Endometrial microvascular endothelial cells (primary cell): ENCODE data around the gene SSH2. TPM values are rescaled to one million over a fixed set of nuclear protein-coding genes. Genes with fewer than 3 reads are reported as not detected.

Experiments
- in situ Hi-C: cut with HindIII; loops from 2 replicates; pipeline ENCODE4 v1.10.0; 2017; ENCODE audit warnings: low sequenced_read_pairs, low pct_unique_long_range_greater_than_20kb; ENCODE audit errors: inconsistent ontology term
- total RNA-seq: library from RNA; depleted of rRNA; stranded (reverse); fragments of >200 nt; gene quantifications from one replicate; pipeline ENCODE4 v1.2.3, GENCODE V29; 2015; ENCODE audit errors: inconsistent ontology term

The SSH2 gene
- total RNA-seq, 1 donor from 2014 or later: 32.8 TPM

DNA sequence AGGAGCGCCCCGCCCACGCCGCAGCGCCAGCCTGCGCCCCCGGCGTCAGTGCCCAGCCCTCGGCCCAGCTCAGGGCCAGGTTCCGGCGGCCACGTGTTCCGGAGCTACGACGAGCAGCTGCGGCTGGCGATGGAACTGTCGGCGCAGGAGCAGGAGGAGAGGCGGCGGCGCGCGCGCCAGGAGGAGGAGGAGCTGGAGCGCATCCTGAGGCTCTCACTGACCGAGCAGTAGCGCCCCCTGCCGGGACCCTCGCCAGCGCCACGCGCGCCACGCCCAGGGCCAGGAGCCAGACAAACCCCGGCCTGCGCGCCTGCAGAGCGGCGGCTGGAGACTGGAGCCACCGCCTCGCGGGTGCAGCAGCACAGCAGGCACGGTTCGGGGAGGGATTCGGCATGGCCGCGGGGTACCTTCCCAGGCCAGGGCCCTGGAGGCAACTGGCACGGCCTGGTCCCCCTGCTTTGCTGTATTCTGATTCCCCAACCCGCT lies 316.6 kb downstream of the SSH2 start:
- in situ Hi-C loops: no loop called here

DNA sequence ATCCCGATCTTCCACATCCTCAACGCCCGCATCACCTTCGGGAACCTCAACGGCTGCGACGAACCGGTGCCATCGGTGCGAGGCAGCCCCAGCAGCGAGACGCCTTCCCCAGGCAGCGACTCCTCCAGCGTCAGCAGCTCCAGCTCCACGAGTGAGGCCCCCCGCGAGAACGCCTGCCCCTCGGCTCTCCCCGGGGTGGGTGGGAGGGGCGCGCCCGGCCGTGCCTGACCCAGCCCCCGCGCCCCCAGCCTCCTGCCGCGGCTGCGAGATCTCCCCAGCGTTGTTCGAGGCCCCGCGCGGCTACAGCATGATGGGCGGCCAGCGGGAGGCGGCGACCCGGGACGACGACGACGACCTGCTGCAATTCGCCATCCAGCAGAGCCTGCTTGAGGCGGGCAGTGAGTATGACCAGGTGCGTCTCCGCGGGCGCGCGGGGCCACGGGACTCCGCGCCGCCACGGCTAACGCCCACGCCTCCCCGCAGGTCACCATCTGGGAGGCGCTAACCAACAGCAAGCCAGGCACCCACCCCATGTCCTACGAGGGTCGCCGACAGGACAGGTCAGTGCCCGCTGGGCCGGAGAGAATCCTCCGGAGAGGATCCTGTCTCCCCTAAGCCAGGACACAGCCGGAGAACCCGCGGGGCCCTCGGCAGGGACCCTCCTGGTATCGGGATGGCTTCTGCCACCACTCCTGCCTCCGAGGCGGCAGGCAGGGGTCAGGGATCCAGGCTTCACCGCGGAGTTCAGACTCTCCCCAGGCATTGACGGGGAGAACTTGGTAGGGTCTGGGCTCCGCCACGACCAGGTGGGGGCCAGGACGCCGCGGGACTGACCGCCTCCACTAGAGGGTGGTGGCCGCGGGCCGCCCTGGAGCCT lies 317.4 kb downstream of the SSH2 start:
- in situ Hi-C loops: no loop called here

DNA sequence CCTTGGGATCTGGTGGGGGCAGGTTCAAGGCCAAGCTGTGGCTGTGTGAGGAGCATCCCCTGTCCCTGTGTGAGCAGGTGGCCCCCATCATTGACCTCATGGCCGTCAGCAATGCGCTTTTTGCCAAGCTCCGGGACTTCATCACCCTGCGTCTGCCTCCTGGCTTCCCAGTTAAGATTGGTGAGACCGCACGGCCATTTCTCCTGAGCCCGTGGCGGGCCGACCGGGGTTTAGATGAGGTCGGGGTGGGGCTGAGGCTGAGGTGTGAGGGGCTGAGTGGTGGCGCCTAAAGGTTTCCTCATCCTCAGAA lies 318.0 kb downstream of the SSH2 start:
- in situ Hi-C loops: no loop called here

DNA sequence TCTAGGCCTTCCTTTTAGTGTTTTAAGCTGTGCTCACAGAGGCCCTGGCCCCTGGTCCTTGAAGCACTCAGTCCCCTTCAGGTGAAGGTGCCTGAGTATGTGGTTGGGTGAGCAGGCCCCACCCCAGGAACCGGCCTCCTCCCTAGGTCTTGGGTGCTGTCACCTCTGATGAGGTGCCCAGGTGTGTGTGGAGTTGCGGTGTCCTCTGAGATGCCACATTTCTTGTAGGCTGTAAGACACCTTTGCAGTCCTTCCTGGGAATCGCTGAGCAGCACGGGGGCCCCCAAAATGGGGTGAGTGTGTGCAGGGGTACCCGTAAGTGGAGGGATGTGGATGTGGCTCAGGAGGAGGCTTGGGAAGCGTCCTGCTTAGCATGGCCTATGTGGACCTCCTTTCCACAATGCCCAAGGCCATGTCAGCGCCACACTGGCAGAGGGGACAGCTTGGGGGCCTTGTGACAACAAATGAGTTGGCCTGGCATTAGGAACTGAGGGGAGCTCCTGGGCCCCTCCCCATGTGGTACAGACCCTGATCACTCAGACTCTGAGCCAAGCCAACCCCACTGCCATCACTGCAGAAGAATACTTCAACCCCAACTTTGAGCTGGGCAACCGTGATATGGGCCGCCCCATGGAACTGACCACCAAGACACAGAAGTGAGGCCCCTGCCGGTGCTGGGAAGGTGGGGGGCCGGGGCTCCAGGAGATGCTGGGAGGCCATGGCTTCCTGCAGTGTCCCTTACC lies 318.5 kb downstream of the SSH2 start:
- in situ Hi-C loops: no loop called here

DNA sequence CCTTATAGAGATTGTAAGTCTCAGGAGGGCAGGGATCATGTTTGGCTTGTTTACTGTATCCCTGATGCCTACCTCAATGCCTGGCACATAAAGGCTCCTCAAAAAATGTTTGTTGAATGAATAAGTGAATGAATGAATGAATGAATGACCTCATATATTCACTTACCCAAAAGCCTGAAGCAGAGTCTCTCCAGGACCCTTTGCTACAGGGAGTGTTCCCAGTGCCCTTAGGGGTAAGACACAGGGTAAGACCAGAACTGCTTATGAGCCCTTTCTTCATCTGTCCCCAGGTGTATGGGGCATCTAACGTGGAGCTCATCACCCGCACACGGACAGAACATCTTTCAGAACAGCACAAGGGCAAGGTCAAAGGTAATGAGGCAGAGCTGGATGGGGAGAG lies 319.6 kb downstream of the SSH2 start:
- in situ Hi-C loops: no loop called here

DNA sequence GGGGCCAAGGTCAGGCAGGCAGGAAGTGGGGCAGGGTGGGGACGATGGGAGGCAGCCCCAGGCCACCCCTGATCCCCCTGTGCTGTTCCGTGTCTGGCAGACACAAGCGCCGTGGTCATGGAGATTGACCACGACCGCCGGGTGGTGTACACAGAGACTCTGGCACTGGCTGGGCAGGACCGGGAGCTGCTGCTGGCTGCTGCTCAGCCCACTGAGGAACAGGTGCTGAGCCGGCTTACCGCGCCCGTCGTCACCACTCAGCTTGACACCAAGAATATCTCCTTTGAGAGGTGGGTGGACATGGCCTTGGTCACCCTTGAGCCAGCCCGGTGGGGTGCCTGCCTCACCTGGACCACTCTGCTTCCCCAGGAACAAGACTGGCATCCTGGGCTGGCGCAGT lies 321.0 kb downstream of the SSH2 start:
- in situ Hi-C loops: no loop called here

DNA sequence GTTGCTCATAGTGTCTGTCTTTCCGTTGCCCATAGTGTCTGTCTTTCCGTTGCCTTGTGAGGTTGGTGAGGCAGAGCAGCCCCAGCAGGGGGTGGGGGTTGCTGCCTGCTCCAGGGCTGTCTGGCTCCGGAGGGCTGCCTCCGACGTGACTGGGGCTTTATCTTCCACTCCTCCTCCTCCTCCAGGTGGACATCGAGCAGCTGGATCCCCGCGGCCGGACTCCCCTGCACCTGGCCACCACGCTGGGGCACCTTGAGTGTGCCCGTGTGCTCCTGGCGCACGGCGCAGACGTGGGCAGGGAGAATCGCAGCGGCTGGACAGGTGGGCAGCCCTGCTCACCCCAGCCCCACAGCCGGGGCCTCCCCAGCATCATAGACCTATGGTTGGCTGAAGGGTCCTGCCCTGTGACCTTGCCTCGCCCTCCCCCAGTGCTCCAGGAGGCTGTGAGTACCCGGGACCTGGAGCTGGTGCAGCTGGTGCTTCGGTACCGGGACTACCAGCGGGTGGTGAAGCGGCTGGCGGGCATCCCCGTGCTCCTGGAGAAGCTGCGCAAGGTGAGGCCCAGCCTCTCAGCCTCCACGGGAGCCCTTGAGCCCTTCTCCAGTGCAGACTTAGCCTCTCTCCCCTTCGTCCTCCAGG lies 322.4 kb downstream of the SSH2 start:
- in situ Hi-C loops: no loop called here

DNA sequence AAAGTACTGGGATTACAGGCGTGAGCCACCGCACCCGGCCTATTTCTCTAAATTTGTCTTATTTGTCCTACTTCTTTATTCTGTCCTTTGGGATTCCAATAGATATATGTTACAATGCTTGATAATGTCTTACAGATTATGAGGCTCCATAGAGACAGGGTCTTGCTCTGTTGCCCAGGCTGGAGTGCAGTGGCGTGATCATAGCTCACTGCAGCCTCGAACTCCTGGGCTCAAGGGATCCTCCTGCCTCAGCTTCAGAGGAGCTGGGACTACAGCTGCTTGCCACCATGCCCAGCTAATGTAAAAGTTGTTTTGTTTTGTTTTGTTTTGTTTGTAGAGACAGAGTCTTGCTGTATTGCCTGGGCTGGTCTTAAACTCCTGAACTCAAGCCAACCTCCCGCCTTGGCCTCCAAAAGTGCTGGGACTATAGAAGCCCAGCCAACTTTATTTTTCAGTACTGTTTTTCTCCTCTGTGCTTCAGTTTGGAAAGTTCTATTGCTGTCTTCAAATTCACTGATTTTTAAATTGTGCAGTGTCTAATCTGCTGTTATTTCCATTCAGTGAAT lies 326.8 kb downstream of the SSH2 start:
- in situ Hi-C loops: no loop called here

DNA sequence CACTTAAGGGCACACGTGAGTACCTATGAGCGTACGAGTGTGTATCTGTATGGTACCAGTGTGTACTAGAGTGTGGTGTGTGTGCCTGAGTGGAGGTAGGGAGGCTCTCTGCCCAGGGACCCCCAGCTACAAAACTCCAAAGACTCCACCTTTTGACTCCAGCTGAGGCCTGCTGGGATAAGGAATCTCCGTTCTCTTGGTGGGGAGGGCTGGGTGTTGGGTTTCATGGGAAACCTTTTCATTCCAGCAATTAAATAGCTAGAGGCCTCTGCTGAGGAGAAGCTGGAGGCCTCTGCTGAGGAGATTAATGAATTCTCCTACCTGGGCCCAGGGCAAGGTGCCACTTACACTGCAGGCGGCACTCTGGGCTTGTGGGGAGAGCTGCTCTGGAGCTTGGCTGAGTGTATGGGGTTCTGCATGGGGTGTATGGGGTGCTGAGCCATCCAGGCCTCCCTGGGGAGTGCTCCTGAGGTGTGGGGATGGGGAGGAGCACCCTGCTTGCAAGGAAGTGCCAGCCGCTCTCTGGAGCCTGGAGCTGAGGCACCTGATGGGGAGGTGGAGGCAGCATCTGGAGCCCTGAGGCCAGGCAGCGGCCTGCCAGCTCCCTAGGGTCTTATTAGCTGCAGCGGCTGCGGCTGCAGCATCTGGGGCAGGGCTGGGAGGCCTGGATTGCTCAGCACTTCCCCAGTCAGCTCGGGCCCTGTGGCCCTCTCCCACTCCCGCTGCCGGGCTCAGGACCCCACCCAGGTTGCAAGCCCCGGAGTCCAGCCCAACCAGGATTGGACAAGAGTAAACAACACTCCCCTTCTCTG lies 332.5 kb downstream of the SSH2 start:
- in situ Hi-C loops: no loop called here

DNA sequence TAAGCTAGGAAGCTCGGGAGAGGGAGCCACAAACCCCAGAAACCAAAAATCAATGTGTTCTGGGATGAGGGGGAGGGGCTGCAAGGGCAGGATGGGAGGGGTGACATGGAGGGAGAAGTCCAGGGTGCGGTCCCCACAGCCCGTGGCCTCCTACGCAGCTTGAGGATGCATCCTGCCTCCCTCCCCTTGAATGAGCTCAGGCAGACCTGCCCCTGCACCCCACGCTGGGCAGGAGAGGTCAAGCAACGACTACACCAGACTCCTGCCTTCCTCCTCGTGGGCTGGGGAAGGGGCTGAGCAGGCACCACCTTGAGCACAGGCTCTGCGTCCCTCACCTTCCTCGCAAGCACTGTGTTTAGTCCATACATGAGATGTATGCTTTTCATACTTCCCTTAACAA lies 333.2 kb downstream of the SSH2 start:
- in situ Hi-C loops: no loop called here

DNA sequence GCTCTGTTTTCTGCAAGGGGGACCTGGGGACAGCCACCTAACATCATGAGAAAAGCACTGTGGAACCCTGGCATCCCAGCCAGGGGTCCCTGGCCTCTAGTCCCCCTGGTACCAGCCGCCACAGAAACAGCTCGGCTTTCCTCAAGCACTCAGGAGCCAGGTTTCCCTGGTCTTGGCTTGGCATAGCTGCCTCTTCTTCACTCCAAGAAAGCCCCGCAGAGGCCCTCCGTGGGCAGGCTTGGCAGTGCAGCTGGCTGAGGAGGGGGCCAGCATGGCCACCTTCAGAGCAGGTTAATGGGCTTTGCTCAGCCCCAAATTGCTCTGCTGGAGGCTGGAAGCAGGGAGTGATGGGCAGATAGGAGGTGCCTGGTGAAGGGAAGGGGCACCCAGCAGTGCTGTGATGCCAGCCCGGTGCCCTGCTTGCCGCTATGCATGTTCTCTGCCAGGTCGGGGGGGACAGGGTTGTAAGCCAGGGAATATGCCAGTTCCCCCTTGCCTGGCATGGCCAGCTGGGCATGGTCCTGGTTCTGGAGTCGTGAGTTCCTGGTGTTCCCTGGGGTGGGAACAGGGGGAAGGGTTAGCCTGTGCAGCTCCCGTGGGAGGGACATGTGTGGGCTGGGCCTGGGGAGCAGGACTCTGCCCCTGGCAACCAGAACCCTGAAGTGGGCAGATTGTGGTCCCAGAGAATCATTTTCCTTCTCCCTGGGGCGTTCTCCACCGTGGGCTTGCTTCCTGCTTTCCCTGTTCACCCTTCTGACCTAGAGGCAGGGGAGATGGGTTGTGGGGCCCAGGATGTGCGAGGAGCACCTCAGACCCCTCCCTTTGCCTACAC lies 333.9 kb downstream of the SSH2 start:
- in situ Hi-C loops: no loop called here

DNA sequence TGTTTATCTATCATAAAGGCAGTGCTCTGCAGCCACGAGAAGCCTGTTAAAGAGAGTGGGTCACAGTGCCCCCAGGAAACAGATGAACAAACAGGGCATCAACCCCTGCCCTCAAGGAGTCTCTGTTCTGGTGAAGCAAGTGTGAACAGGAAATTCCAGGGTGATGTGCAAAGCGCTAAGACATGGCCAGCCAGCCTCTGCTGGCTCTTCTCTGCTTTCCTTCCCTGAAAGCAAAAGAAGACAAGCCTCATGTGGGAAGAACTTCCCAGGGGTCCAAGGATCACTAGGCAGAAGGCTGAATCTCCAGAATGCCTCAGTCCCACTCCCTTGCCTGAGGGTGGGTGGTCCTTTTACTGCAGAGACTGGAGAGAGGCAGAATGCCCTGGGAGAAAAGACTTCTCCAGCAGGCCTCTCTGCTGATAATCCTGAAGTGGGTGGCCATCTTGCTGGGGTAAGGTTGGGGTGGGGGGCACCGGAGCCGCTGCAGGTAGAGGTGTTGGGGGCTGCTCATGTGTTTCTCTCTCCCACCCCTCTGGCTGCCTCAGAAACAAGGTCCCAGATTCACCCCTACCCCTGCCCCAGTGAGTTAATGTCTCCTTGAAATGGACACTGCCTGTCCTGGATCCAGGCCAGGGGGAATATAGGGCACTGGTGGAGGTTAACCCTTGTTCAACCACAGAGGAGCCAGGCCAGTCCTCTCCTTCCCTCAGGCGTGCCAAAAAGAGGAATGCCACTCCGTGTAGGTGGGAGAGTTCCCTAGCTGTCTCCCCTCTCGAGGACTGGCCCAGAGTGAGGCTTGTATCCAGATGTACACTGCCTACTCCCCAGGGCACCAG lies 334.7 kb downstream of the SSH2 start:
- in situ Hi-C loops: no loop called here

DNA sequence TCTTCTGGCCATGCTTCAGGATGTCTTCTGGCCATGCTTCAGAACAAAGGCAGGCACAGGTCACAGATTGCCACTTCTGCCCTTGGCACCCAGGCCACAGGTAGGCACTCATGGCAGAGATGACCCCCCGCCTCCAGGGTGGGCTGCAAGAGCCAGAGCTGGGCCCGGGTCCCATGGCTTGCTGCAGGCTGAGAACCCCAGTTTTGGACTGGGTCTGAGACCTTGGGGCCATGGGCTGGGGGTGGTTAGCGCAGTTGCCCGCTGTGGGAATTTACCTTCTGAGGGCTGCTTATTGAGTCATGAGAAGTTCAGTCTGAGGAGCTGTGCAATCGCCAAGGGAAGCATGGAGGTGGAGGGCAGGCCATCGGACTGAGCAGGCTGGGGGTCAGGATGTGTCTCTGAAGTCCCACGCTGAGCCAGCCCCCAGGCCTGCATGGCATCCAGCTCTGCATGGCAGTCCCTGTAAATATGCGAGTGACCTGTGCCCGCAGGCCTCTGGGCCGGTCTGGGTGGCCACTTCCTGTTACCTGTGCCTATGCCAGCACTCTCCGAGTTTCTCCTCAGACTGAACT lies 335.4 kb downstream of the SSH2 start:
- in situ Hi-C loops: no loop called here

DNA sequence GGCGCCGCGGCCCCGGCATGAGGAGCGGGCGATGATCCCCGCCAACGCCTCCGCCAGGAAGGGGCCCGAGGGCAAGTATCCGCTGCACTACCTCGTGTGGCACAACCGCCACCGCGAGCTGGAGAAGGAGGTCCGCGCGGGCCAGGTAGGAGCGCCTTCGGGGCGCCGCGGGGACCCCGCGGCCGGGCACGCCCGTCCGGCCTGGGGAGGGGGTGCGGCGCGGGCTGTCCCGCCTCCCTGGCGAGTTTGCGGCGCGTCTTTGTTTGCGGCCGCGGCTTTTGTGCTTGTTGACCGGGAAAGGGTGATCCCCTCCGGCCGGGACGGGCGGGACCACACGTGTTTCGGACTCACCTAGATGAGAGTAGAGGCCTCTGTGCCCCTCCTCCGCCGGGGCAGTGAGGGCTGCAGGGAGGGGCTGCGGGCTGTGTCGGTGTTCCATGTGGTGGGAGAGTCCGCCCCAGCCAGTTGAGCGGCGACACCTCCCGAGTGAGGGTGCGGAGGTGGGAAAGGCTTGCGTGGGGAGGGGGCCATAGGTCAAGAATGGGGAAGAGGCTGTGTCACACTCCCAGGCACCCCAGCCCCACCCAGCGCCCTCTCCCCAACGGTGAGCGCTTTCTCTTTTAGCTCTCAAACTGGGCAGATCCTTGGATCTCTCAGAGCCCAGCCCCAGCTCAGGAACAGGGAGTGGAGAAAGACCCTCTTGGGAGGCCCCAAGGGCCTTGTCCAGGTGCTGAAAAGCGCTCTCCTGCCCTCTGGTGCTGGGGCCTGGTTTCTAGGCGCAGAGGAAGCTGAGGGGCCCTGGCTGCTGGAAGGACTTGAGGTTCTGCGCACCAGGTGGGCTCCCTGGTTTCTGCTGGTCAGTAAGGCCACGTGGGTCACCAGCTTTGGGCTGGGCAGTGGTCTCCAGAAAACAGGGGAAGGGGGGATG lies 336.2 kb downstream of the SSH2 start:
- in situ Hi-C loops: no loop called here

DNA sequence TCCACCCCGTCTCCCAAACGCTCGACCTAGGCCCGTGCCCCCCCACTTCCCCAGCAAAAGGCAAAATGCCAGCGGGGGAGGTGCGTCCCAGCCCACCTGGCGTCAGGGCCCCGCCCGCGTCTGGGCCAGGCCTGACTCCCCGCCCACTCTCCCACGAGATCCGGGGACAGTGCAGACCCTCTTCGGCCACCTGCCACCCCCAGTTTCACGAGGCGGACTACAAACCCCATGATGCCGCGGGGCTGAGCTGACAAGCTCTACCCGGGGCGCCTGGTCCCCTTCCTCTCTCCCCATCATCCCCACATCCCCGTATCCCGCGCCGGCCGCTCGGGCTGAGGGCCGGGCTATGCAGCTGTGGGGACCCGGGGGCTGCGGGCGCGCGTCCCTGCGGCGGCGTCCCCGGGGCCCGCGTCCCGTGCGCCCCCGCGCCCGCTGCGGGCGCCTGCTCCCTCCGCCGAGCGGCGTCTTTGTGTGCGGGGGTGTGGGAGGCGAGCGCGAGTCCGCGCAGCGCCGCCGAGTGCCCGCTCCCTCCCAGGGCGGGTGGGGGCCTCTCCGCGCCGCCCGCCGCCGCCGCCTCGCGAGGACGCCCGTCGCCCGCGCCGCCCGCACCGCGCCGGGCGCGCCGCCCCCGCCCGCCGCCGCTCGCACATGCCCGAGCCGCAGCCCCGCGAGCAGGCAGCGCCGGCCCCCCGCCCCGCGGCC lies 337.0 kb downstream of the SSH2 start, which contains the start of gene ANKRD13B:
Gene ANKRD13B, plus strand, starts transcription at position 283 of the 702 bp plus-strand sequence. CDS start 490 bp downstream, outside the sequence.
- in situ Hi-C loops: no loop called here
